Pancreas (tissue), 10 donors: ENCODE data around the gene LRRC52. TPM values are rescaled to one million over a fixed set of nuclear protein-coding genes. Genes with fewer than 3 reads are reported as not detected.
"Not testable (repeated sequence)": the region's sequence is repeated elsewhere in the genome, so short reads cannot be mapped to it uniquely, and the experiment has no call there.

Experiments
- ATAC-seq, 4 donors: fragments of 200-7000 bp; cut with Tn5 transposase; one replicate each; pipeline versions ENCODE4 v1.8.0 to v1.9.1; 2020; ENCODE audit warnings: mild to moderate bottlenecking in 4 of 4, moderate library complexity in 4 of 4
- DNase-seq, 6 donors: peaks; one replicate each; pipeline ENCODE4 v3.0.0-alpha.2; 2020
- FAIRE-seq: peaks from 2 replicates; lab custom pipeline; 2012; peaks lifted over from hg19 to GRCh38; lab: Jason Lieb, UNC
- H3K27ac ChIP-seq, 4 donors: fragments of 200-600 bp; sonication (generic); 1 replicate in 3 of 4; 2 replicates in 1 of 4; pipeline versions ENCODE4 v1.5.0 to v1.8.0; 2020
- H3K27me3 ChIP-seq, 4 donors: fragments of 200-600 bp; one replicate each; pipeline ENCODE4 v1.8.0; 2021
- H3K36me3 ChIP-seq, 3 donors: fragments of 200-600 bp; sonication (generic) in 1 of 3; one replicate each; pipeline versions ENCODE4 v1.5.0 to v1.8.0; 2020 to 2021
- H3K4me1 ChIP-seq, 3 donors: fragments of 200-600 bp; one replicate each; pipeline ENCODE4 v1.8.0; 2021
- H3K4me3 ChIP-seq, 4 donors: fragments of 200-600 bp; sonication (generic) in 2 of 4; one replicate each; pipeline versions ENCODE4 v1.5.0 to v1.8.0; 2020 to 2021
- H3K9me3 ChIP-seq, 4 donors: fragments of 200-600 bp; one replicate each; pipeline ENCODE4 v1.8.0; 2021
- WGBS, 2 donors: extraction: QIAGEN DNeasy Blood & Tissue Kit; methylation state at CpG; one replicate each; pipeline ENCODE4 v1.1.7; 2013; 5-methylcytosine and 5-hydroxymethylcytosine counted together
- intact Hi-C, 3 donors: fragments of 100-400 bp; cut with DNase I; formaldehyde crosslinking; loops; one replicate each; pipeline versions ENCODE4 v1.11.1 to v1.14.2; 2022
- polyA plus RNA-seq, 2 donors: library from polyadenylated mRNA; stranded (reverse); fragments of 200-250 nt; gene quantifications; one replicate each; pipeline ENCODE4 v1.2.3, GENCODE V29; 2013
- total RNA-seq, 6 donors: library from RNA; stranded (reverse); fragmentation: NEBNext Ultra II Directional in 4 of 6; extraction: Animal tissue kit (Norgen Biotek cat#: 25700) in 4 of 6; gene quantifications; one replicate each; pipeline versions ENCODE4 v1.2.1 to v1.2.4, GENCODE V29; 2021 to 2023
- TF ChIP-seq, protein P1 (sequence below), 4 donors: fragments of 200-600 bp; sonication (generic) in 3 of 4; IDR thresholded peaks; one replicate each; pipeline versions ENCODE4 v1.5.0 to v1.8.0; 2021; ENCODE audit warnings: antibody characterized with exemption in 4 of 4
- donor health status: healthy with polysubstance abuse.
- donor health status: DM: no; HTN: no; CAD: no; lungs with moderate emphysema.
- donor health status: DM: no; HTN: no; CAD: no.
- donor health status: control.
- donor health status: control.
- donor health status: Bipolar disorder and iron deficiency.
- donor health status: DM: yes; HTN: yes; CAD: no.
- donor health status: DM: no; HTN: no; CAD: no.
- donor health status: DM: no; HTN: no; CAD: no.
- donor health status: DM: yes; HTN: yes; CAD: no.

The LRRC52 gene
- total and polyA plus RNA-seq, 8 donors, result not detected

DNA sequence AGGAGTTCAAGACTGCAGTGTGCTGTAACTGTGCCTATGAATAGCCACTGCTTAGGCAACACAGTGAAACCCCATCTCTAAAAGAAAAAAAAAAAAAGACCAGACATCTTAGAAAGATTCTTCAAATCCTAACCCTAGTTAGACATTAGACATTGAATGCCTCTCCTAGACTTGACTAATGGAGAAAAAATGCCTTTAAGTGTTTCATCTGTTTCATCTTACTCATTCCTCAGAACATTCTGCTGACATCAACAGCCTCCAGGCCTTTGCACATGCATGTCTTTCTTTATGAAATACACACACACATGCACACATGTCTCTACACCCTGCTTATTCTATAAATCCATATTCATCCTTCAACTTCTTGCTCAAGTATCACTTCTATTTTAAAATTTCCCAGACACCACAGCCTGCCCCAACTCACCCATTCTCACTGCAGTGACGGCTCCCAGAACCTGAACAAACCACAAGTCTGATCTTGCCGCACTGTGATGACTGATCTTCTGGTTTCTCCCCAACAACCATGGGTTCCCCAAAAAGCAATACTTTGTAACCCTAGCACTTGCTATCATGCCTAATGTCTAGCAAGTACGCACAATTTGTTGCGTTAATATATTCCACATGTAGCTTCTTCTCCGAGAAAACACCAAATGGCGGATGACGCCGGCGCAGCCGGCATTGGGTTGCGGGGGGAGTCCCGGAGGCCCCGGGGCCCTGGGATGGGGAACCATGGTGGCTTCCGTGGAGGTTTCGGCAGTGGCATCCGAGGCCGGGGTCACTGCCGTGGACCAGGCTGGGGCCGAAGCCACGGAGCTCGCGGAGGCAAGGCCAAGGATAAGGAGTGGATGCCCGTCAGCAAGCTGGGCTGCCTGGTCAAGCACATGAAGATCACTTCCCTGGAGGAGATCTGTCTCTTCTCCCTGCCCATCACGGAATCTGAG is 37.4 kb downstream of the LRRC52 start:
- WGBS, 2 donors, result 92 to 97% methylated on average over 24 of the region's 24 CpGs
- peak in 1 of 6 donors; percentile 52 for DNase-seq
- H3K27me3 ChIP-seq, result no peaks in the 10 kb centered on the region
- H3K9me3 ChIP-seq, result no peaks in the 10 kb centered on the region
- TF ChIP-seq, protein P1, sequence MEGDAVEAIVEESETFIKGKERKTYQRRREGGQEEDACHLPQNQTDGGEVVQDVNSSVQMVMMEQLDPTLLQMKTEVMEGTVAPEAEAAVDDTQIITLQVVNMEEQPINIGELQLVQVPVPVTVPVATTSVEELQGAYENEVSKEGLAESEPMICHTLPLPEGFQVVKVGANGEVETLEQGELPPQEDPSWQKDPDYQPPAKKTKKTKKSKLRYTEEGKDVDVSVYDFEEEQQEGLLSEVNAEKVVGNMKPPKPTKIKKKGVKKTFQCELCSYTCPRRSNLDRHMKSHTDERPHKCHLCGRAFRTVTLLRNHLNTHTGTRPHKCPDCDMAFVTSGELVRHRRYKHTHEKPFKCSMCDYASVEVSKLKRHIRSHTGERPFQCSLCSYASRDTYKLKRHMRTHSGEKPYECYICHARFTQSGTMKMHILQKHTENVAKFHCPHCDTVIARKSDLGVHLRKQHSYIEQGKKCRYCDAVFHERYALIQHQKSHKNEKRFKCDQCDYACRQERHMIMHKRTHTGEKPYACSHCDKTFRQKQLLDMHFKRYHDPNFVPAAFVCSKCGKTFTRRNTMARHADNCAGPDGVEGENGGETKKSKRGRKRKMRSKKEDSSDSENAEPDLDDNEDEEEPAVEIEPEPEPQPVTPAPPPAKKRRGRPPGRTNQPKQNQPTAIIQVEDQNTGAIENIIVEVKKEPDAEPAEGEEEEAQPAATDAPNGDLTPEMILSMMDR (IDR thresholded peaks at IDR 0.05), result no peak
- H3K4me3 ChIP-seq, result no peak overlapping the region
- no peaks in the 10 kb centered on the region for H3K36me3 ChIP-seq
- H3K4me1 ChIP-seq, result no peaks in the 10 kb centered on the region
- intact Hi-C loops, result no loop called here
- ATAC-seq, result no peak
- H3K27ac ChIP-seq, result no peak overlapping the region
- FAIRE-seq, result no peak

DNA sequence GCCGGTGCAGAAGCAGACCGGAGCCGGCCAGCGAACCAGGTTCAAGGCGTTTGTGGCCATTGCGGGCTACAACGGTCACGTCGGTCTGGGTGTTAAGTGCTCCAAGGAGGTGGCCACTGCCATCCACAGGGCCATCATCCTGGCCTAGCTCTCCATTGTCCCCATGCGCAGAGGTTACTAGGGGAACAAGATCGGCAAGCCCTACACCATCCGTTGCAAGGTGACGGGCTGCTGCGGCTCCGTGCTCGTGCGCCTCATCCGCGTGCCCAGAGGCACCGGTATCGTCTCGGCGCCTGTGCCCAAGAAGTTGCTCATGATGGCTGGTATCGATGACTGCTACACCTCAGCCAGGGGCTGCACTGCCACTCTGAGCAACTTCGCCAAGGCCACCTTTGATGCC is 38.1 kb downstream of the LRRC52 start:
- intact Hi-C loops, result no loop called here
- ATAC-seq (no peak), DNase-seq (no peak), FAIRE-seq (no peak)
- Histone ChIP-seq H3K36me3 (no peaks in the 10 kb centered on the region), H3K27me3 (no peaks in the 10 kb centered on the region), H3K4me3 (no peak overlapping the region), H3K9me3 (no peaks in the 10 kb centered on the region), H3K27ac (no peak overlapping the region), H3K4me1 (no peaks in the 10 kb centered on the region)
- 97% methylated on average over 25 of the region's 25 CpGs for WGBS, 2 donors
- TF ChIP-seq, protein P1 (IDR thresholded peaks at IDR 0.05), result no peak

DNA sequence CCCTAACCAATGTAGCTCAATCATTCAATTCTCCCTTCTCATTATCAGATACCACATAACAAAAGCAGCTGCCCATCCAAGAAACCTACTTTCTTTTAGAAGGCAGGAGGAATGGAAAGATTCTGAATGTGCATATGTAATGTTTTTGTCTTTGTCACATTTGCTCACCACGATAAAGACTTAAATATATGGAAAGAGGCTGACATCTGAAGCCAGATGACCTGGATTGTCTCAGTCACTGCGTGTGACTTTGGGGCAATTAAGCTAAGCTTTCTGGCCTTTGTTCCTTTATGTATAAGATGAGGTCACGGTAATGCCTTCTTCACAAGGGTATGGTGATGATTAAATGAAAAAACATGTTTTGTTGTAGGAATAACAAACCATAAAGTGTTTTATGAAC is 42.6 kb downstream of the LRRC52 start:
- Histone ChIP-seq H3K4me3 (no peak overlapping the region), H3K36me3 (no peaks in the 10 kb centered on the region), H3K27me3 (peaks cover 0 to 5% (median 0%) of the 10 kb centered on the region in 4 donors), H3K9me3 (no peaks in the 10 kb centered on the region), H3K4me1 (no peaks in the 10 kb centered on the region), H3K27ac (no peak overlapping the region)
- FAIRE-seq, result no peak
- intact Hi-C loops, result loop anchor here in 1 of 3 donors (5.0 kb wide), 1 partner anchor 194 kb away; no protein-coding TSS in a partner anchor
- WGBS, 2 donors, result 72 to 76% methylated on average over 3 of the region's 3 CpGs
- ATAC-seq, result no peak
- TF ChIP-seq, protein P1 (IDR thresholded peaks at IDR 0.05), result no peak
- no peak for DNase-seq

DNA sequence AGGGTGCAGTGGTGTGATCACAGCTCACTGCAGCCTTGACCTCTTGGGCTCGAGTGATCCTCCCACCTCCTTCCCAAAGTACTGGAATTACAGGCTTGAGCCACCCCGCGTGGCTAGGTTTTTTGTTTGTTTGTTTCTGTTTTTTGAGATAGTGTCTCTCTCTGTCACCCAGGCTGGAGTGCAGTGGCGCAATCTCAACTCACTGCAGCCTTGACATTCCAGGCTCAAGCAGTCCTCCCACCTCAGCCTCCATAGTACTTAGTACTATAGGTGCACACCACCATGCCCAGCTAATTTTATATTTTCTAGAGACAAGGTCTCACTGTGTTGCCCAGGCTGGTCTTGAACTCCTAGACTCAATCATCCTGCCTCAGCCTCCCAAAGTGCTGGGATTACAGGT is 47.6 kb downstream of the LRRC52 start:
- FAIRE-seq, H3K4me1 ChIP-seq, DNase-seq, H3K36me3 ChIP-seq, H3K9me3 ChIP-seq, H3K27ac ChIP-seq, ATAC-seq, H3K4me3 ChIP-seq: not testable (repeated sequence)
- intact Hi-C loops, result loop anchor here in 2 of 3 donors (5.0 kb wide), 2 partner anchors 189 to 194 kb away; no protein-coding TSS in a partner anchor
- H3K27me3 ChIP-seq, result peaks cover 0 to 10% (median 5%) of the 10 kb centered on the region in 4 donors
- WGBS, 2 donors, result 57 to 69% methylated on average over 4 of the region's 4 CpGs

DNA sequence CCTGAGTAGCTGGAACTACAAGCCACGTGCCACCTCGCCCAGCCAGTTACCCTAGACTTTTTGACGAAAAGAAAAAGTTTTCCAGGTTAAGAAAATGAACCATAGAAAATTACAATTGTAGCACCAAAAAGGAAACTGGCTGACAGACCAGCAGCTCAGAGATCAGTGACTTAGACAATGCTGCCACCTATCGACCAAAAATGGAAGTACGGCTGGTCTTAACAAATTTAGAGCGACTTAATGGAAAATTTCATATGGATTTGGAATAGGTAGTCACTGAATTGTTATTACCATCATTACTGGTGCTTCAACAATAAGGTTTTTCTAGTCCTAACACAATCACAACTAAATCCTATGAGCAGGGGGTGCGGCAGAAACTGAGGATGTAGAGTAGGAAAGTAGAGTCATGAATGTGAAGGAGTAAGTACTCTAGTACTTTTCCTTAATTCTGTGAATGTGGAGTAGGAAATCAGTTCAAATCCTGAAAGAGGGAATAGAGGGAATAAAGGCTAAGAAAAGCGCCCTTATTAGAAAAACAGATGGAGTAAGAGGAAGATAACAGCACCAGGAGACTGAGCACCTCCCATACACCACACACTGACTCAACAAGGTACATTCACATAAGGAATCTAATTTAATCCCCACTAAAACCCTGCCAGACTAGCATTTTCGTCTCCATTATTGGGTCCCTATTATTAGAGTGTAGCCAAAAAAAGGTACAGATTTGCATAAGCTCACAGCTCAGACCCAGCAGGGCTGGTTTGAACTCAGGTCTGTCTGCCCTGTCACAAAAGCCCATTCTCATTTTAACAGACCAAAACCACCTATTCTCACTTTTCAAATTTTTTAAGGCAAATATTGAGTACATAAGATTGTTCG is 49.4 kb downstream of the LRRC52 start:
- H3K27ac ChIP-seq, result no peak overlapping the region
- peaks cover 0 to 10% (median 5%) of the 10 kb centered on the region in 4 donors for H3K27me3 ChIP-seq
- intact Hi-C loops, result loop anchor here in 2 of 3 donors (5.0 kb wide), 2 partner anchors 191 to 196 kb away; no protein-coding TSS in a partner anchor
- ATAC-seq (peak; percentile 51 to 85 (median 75)), DNase-seq (peak in 5 of 6 donors; percentile 46 to 83 (median 66)), FAIRE-seq (peak; percentile 93)
- H3K36me3 ChIP-seq, result no peaks in the 10 kb centered on the region
- WGBS, 2 donors, result 0 to 1% methylated on average over 10 of the region's 10 CpGs
- H3K4me1 ChIP-seq, result no peaks in the 10 kb centered on the region
- TF ChIP-seq, protein P1 (IDR thresholded peaks at IDR 0.05), result peak; percentile 79 to 92 (median 89)
- H3K4me3 ChIP-seq, result no peak overlapping the region
- no peaks in the 10 kb centered on the region for H3K9me3 ChIP-seq
